C4-2B (cell line): ENCODE measurements around the gene MYO1H.

ENCODE experiments used
- ZFX ChIP-seq: fragments of 450-650 bp; IDR thresholded peaks from 2 replicates; pipeline ENCODE4 v1.6.1; 2017
- TF ChIP-seq, protein P1 (sequence below): fragments of 450-650 bp; conservative IDR thresholded peaks from 2 replicates; pipeline ENCODE4 v1.5.1; 2017; ENCODE audit warnings: mild to moderate bottlenecking

DNA sequence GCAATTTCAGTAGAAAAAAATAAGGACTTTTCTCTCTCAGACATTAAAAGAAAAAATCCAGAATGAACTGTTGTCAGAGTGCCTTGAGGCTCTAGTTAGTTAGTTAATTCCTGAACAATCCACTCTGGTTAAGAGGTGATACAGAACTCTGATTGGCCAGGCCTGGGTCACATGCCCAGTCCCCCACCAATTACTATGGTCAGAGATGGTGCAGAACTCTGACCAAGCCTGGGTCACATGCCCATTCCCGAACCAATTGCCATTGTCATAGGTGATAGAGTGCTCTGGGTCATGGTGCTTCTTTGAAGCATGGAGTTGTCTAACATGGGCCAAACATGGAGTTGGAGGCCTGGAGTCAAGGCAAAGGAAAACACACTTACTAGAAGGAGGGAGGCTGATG lies 11.1 kb upstream of the MYO1H start:
- TF ChIP-seq, protein P1, sequence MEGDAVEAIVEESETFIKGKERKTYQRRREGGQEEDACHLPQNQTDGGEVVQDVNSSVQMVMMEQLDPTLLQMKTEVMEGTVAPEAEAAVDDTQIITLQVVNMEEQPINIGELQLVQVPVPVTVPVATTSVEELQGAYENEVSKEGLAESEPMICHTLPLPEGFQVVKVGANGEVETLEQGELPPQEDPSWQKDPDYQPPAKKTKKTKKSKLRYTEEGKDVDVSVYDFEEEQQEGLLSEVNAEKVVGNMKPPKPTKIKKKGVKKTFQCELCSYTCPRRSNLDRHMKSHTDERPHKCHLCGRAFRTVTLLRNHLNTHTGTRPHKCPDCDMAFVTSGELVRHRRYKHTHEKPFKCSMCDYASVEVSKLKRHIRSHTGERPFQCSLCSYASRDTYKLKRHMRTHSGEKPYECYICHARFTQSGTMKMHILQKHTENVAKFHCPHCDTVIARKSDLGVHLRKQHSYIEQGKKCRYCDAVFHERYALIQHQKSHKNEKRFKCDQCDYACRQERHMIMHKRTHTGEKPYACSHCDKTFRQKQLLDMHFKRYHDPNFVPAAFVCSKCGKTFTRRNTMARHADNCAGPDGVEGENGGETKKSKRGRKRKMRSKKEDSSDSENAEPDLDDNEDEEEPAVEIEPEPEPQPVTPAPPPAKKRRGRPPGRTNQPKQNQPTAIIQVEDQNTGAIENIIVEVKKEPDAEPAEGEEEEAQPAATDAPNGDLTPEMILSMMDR, result no peak
- TF ChIP-seq ZFX, result no peak
